Renal cortex interstitium (tissue), 15 donors: ENCODE measurements around the gene PINK1. TPM values are rescaled to one million over a fixed set of nuclear protein-coding genes. Genes with fewer than 3 reads are reported as not detected.

ENCODE experiments used
- DNase-seq, 11 donors: peaks; one replicate each; pipeline ENCODE4 v3.0.0-alpha.2; 2013; ENCODE audit warnings: low read depth in 9 of 11, low spot score in 4 of 11; ENCODE audit errors: extremely low read depth in 1 of 11
- long read RNA-seq, 16 experiments: transcript quantifications; one replicate each; lab custom pipeline, GENCODE V29; 2026
- polyA plus RNA-seq, 3 donors: library from polyadenylated mRNA; unstranded; fragments of 120-200 nt; gene quantifications; one replicate each; pipeline ENCODE4 v1.2.1, GENCODE V29; 2013; ENCODE audit not compliant: insufficient read length in 3 of 3

Gene PINK1
- polyA plus RNA-seq: 10 to 100 TPM; 63.7 to 79.6 (median 69.3) TPM
- long read RNA-seq, donor 1, transcript PINK1-201 (8 exons, 2,660 nt): major isoform, 17 of 151 reads
- long read RNA-seq, donor 1, partial matches to known transcripts: 132 of 151 reads
- long read RNA-seq, donor 1, other reads (novel, unspliced or antisense): 0 of 151 reads
- long read RNA-seq, donor 2, transcript PINK1-201 (8 exons, 2,660 nt): major isoform, 12 of 121 reads
- long read RNA-seq, donor 2, partial matches to known transcripts: 109 of 121 reads
- long read RNA-seq, donor 2, other reads (novel, unspliced or antisense): 0 of 121 reads
- long read RNA-seq, donor 3, transcript PINK1-201 (8 exons, 2,660 nt): major isoform, 28 of 283 reads
- long read RNA-seq, donor 3, partial matches to known transcripts: 108 of 283 reads
- long read RNA-seq, donor 3, other reads (novel, unspliced or antisense): 147 of 283 reads
- long read RNA-seq, donor 4, transcript PINK1-201 (8 exons, 2,660 nt): major isoform, 11 of 84 reads
- long read RNA-seq, donor 4, partial matches to known transcripts: 62 of 84 reads
- long read RNA-seq, donor 4, other reads (novel, unspliced or antisense): 11 of 84 reads
- long read RNA-seq, donor 5: 0 reads
- long read RNA-seq, donor 6, transcript PINK1-201 (8 exons, 2,660 nt): major isoform, 13 of 221 reads
- long read RNA-seq, donor 6, partial matches to known transcripts: 112 of 221 reads
- long read RNA-seq, donor 6, other reads (novel, unspliced or antisense): 96 of 221 reads
- long read RNA-seq, donor 7, transcript PINK1-201 (8 exons, 2,660 nt): major isoform, 15 of 238 reads
- long read RNA-seq, donor 7, partial matches to known transcripts: 222 of 238 reads
- long read RNA-seq, donor 7, other reads (novel, unspliced or antisense): 0 of 238 reads
- long read RNA-seq, donor 8, transcript PINK1-201 (8 exons, 2,660 nt): major isoform, 37 of 73 reads
- long read RNA-seq, donor 8, partial matches to known transcripts: 34 of 73 reads
- long read RNA-seq, donor 8, other reads (novel, unspliced or antisense): 0 of 73 reads
- long read RNA-seq, donor 9, transcript PINK1-201 (8 exons, 2,660 nt): major isoform, 21 of 37 reads
- long read RNA-seq, donor 9, partial matches to known transcripts: 15 of 37 reads
- long read RNA-seq, donor 9, other reads (novel, unspliced or antisense): 0 of 37 reads
- long read RNA-seq, donor 10, transcript PINK1-201 (8 exons, 2,660 nt): major isoform, 19 of 424 reads
- long read RNA-seq, donor 10, partial matches to known transcripts: 404 of 424 reads
- long read RNA-seq, donor 10, other reads (novel, unspliced or antisense): 0 of 424 reads
- long read RNA-seq, donor 11, transcript PINK1-201 (8 exons, 2,660 nt): major isoform, 19 of 184 reads
- long read RNA-seq, donor 11, partial matches to known transcripts: 64 of 184 reads
- long read RNA-seq, donor 11, other reads (novel, unspliced or antisense): 101 of 184 reads
- long read RNA-seq, donor 12, transcript PINK1-201 (8 exons, 2,660 nt): major isoform, 8 of 151 reads
- long read RNA-seq, donor 12, partial matches to known transcripts: 48 of 151 reads
- long read RNA-seq, donor 12, other reads (novel, unspliced or antisense): 94 of 151 reads
- long read RNA-seq, donor 13, transcript PINK1-201 (8 exons, 2,660 nt): major isoform, 38 of 551 reads
- long read RNA-seq, donor 13, partial matches to known transcripts: 472 of 551 reads
- long read RNA-seq, donor 13, other reads (novel, unspliced or antisense): 41 of 551 reads
- long read RNA-seq, donor 14, transcript PINK1-201 (8 exons, 2,660 nt): major isoform, 23 of 257 reads
- long read RNA-seq, donor 14, partial matches to known transcripts: 98 of 257 reads
- long read RNA-seq, donor 14, other reads (novel, unspliced or antisense): 135 of 257 reads
- long read RNA-seq, donor 15, transcript PINK1-201 (8 exons, 2,660 nt): major isoform, 6 of 93 reads
- long read RNA-seq, donor 15, partial matches to known transcripts: 44 of 93 reads
- long read RNA-seq, donor 15, other reads (novel, unspliced or antisense): 43 of 93 reads
- long read RNA-seq, donor 16, transcript PINK1-201 (8 exons, 2,660 nt): major isoform, 74 of 720 reads
- long read RNA-seq, donor 16, partial matches to known transcripts: 635 of 720 reads
- long read RNA-seq, donor 16, other reads (novel, unspliced or antisense): 7 of 720 reads

GRCh38 chr1:20633190-20634064 is at the start of gene PINK1:
Gene PINK1 (plus strand): TSS chr1:20633458. CDS start chr1:20633549, 91 bp downstream.
- DNase-seq: peak; percentile 52 to 76 (median 68)

DNA sequence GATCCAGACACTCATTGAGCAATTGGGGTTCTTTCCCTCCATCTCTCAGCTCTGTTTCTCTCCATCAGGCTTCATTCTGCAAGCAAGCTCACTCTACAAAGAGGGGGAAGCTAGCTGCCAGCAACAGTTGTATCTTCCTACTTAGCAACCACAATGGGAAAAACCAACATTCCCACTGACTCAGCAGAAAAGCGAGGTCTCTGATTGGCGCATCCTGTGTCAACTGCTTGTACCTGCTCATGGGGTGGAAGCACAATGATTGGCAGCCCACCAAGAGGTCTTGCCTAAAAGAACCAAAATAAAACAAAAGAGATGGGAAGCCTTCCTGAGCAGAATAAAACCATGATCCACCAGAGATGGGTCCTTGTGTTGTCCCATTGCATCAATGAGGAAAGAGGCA is 48.4 kb upstream of the PINK1 start:
- DNase-seq: no peak

DNA sequence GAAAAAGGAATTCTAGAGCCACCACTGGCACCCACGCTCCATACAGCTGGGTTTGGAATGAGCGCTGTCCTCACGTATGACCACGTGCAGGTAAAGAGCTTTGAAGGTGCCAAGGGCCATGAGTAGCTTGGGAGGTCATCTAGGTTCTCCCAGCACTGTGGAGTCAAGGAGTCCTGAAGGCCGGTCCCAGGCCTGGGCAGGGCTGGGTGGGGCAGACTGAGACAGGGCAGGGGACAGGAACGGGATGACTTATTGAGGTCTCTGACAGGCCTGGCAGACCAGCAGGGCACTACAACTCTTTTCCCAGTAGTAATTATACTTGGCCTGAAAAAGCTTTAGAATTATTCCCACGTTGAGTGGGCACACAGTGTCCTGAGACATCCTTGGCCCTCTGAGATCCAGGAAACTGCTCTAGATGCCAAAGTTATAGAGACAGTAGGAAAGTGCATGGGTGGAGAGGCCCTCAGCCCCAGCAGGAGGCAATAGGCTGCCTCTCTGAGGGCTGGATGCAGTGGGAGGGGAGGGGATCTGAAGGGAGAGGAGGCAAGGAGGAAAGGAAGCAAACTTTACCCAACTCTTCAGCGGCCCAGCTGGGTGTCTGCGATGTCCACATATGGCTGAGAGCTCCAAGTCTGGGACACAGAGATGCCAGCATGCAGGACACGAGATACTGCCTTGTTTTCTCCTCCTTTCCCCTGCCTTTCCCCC is 46.2 kb upstream of the PINK1 start:
- no peak for DNase-seq

- DNase-seq: no peak
Measured at GRCh38 chr1:20587661-20588053, 45.6 kb upstream of the PINK1 start.

GRCh38 chr1:20588634-20589225 is 44.5 kb upstream of the PINK1 start, which contains the start of gene CDA:
Gene CDA (plus strand): TSS chr1:20589097. CDS start chr1:20589130, 33 bp downstream.
- peak in 1 of 11 donors; percentile 23 for DNase-seq

GRCh38 chr1:20589331-20590278 is 43.7 kb upstream of the PINK1 start:
- peak; percentile 74 to 89 (median 80) for DNase-seq

GRCh38 chr1:20590306-20590777 is 42.9 kb upstream of the PINK1 start:
- DNase-seq: no peak

DNA sequence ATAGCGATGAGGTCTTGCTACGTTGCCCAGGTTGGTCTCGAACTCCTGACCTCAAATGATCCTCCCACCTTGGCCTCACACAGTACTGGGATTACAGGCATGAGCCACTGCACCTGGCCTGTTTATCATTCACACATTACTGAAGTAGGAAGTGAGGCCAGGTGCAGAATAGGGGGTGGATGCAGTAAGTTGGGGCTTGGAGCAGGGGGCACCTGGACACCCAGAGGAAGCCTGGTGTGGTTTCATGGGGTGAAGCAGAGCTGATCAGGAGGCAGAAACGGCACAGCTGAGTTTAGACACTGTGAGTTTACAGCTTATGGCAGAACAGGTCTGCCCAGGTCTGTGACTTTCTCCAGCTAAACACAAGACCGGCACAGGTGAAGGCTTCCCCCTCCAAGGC is 39.5 kb upstream of the PINK1 start:
- no peak for DNase-seq

DNA sequence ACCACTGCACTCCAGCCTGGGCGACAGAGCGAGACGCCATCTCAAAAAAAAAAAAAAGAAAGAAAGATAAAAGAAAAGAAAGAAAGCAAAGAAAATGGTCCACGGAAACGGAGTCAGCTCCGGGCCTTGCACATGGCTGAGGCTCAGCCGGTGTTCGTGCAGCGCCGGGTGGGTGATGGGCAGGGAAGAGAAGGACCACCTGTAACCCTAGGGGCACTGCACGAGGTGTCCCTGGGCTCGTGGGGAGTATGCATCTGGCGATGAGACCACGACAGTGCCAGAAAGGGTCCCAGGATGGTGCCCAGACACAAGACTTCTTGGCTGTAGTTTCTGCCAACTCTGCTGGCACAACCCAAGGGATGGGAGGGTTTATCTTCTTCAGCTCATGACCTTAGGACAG is 38.5 kb upstream of the PINK1 start:
- DNase-seq: no peak

- DNase-seq: no peak
Measured at GRCh38 chr1:20596106-20596505, 37.2 kb upstream of the PINK1 start.

DNA sequence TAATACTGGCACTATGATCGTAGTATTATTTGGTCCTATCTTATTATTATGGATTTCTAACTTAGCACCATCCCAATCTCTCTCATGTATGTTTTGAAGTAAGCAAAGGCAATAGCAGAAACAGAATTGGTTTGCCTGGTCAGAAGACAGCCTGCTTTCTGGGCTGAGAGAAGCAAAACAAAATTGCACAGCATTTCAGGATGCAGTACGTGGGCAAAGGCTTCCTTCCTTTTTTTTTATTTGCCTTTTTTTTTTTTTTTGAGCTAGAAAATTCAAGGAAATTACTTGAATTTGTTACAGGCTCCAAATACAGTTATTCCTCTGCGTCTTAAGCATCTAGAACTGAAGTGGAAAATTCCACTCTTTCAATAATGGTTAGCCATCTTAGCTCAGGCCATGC is 35.6 kb upstream of the PINK1 start:
- DNase-seq: no peak

GRCh38 chr1:20600156-20600555 is 33.1 kb upstream of the PINK1 start:
- DNase-seq: no peak

DNA sequence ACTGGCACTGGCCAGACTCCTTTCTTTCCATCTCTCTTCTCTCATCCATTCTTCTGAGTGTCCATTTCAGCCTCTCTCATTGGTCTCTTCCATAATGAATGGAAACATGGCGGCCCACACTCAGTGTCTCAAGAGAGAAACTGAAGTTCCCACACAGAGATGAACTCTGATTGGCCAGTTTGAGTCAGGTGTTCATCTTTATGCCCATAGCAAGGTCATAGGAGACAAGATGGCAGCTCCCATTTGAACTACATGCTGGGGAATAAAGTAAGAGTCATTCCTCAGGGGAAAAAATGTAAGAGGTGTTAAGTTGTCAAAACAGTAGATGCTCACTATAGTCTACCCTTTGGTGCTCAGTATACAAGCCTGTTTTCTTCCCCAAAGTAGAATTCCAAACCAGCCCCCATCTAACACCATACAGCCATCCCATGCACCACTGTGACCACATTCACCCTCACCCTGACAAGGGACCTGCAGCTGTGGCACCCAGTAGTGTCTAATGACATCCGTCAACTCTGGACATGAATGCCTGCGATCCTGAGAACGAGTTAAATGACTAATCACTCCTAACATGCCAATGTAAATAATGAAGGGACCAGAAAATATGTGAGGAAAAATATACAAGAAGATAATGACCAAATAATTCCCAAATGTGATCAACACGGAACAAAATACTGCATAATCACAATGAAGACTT is 32.0 kb upstream of the PINK1 start:
- DNase-seq: no peak
